Measurements from ENCODE around the gene PTPRQ. TPM values are rescaled to one million over a fixed set of nuclear protein-coding genes. Genes with fewer than 3 reads are reported as not detected.
A peak's percentile ranks its signal among the peaks of the same experiment; 100 is the strongest.

The PTPRQ gene
- total and polyA plus RNA-seq, 2 experiments from 2014 or later = 0.11 to 0.18 TPM

- Histone ChIP-seq H3K27me3 (replicated peaks; ENCODE audit: insufficient read depth) (no peaks in the 10 kb centered on the region), H3K79me2 (ENCODE audit: insufficient read depth) (no peaks in the 10 kb centered on the region), H3K4me2 (ENCODE audit: unreplicated experiment) (no peak overlapping the region), H2AFZ (no peak overlapping the region), H3K4me1 (ENCODE audit: insufficient read depth) (0 out of 2 replicates have a peak, but pooled peaks cover 3% of the 10 kb centered on the region), H3F3A (ENCODE audit: insufficient read depth) (no peaks in the 10 kb centered on the region), H3K27ac (no peak overlapping the region), H3K9me3 (ENCODE audit: low read depth) (no peaks in the 10 kb centered on the region), H3K36me3 (ENCODE audit: low read depth) (no peaks in the 10 kb centered on the region), H3K9ac (no peak overlapping the region), H4K20me1 (ENCODE audit: insufficient read depth) (no peaks in the 10 kb centered on the region), H3K4me3 (no peak overlapping the region), H3K9me2 (ENCODE audit: insufficient read depth) (peaks cover 7% of the 10 kb centered on the region; the same call in 1 of the 2 replicates)
- 63 to 82% methylated on average over 2 of the region's 2 CpGs for WGBS, 2 experiments (ENCODE audit: low coverage in 1 of 2, low lambda C conversion rate in 2 of 2, missing lambda C conversion rate in 2 of 2)
- in situ Hi-C loops (cut with MboI) = no loop called here
- no peak for TF ChIP-seq EZH2 (IDR thresholded peaks at IDR 0.05; ENCODE audit: insufficient read depth, poor library complexity, severe bottlenecking)
- TF ChIP-seq EZH2phosphoT487 (IDR thresholded peaks at IDR 0.05; ENCODE audit: insufficient read depth, low read depth) = no peak
- DNase-seq = no peak
Observed at GRCh38 chr12:80493466-80493865, 49.4 kb downstream of the PTPRQ start.

- Histone ChIP-seq H3K27me3 (replicated peaks; ENCODE audit: insufficient read depth) (no peaks in the 10 kb centered on the region), H3K4me1 (ENCODE audit: insufficient read depth) (0 out of 2 replicates have a peak, but pooled peaks cover 3% of the 10 kb centered on the region), H4K20me1 (ENCODE audit: insufficient read depth) (no peaks in the 10 kb centered on the region), H3F3A (ENCODE audit: insufficient read depth) (no peaks in the 10 kb centered on the region), H3K9me3 (ENCODE audit: low read depth) (no peaks in the 10 kb centered on the region), H3K36me3 (ENCODE audit: low read depth) (no peaks in the 10 kb centered on the region), H3K27ac (no peak overlapping the region), H3K79me2 (ENCODE audit: insufficient read depth) (no peaks in the 10 kb centered on the region), H3K4me2 (ENCODE audit: unreplicated experiment) (no peak overlapping the region), H2AFZ (no peak overlapping the region), H3K9me2 (ENCODE audit: insufficient read depth) (peaks cover 7% of the 10 kb centered on the region; the same call in 1 of the 2 replicates), H3K4me3 (no peak overlapping the region), H3K9ac (no peak overlapping the region)
- in situ Hi-C loops (cut with MboI) = no loop called here
- 82 to 95% methylated on average over 1 of the region's 1 CpG for WGBS, 2 experiments (ENCODE audit: low coverage in 1 of 2, low lambda C conversion rate in 2 of 2, missing lambda C conversion rate in 2 of 2)
- TF ChIP-seq EZH2phosphoT487 (IDR thresholded peaks at IDR 0.05; ENCODE audit: insufficient read depth, low read depth) (no peak), EZH2 (IDR thresholded peaks at IDR 0.05; ENCODE audit: insufficient read depth, poor library complexity, severe bottlenecking) (no peak)
- no peak for DNase-seq
Observed at GRCh38 chr12:80494836-80495235, 50.8 kb downstream of the PTPRQ start.

- Histone ChIP-seq H3K9me2 (ENCODE audit: insufficient read depth) (peaks cover 7% of the 10 kb centered on the region; the same call in 1 of the 2 replicates), H3K4me3 (no peak overlapping the region), H3K79me2 (ENCODE audit: insufficient read depth) (no peaks in the 10 kb centered on the region), H4K20me1 (ENCODE audit: insufficient read depth) (no peaks in the 10 kb centered on the region), H3K36me3 (ENCODE audit: low read depth) (no peaks in the 10 kb centered on the region), H3K4me1 (ENCODE audit: insufficient read depth) (no peaks in the 10 kb centered on the region), H3K9me3 (ENCODE audit: low read depth) (no peaks in the 10 kb centered on the region), H3K27ac (no peak overlapping the region), H2AFZ (peak overlapping the region; percentile 39; the same call in 1 of the 2 replicates), H3K9ac (no peak overlapping the region), H3K27me3 (replicated peaks; ENCODE audit: insufficient read depth) (no peaks in the 10 kb centered on the region), H3K4me2 (ENCODE audit: unreplicated experiment) (no peak overlapping the region), H3F3A (ENCODE audit: insufficient read depth) (no peaks in the 10 kb centered on the region)
- in situ Hi-C loops (cut with MboI) = no loop called here
- 50 to 51% methylated on average over 2 of the region's 2 CpGs for WGBS, 2 experiments (ENCODE audit: low coverage in 1 of 2, low lambda C conversion rate in 2 of 2, missing lambda C conversion rate in 2 of 2)
- DNase-seq = no peak
- TF ChIP-seq EZH2 (IDR thresholded peaks at IDR 0.05; ENCODE audit: insufficient read depth, poor library complexity, severe bottlenecking) (no peak), EZH2phosphoT487 (IDR thresholded peaks at IDR 0.05; ENCODE audit: insufficient read depth, low read depth) (no peak)
Observed at GRCh38 chr12:80498059-80498728, 54.2 kb downstream of the PTPRQ start.

- 77 to 78% methylated on average over 2 of the region's 2 CpGs for WGBS, 2 experiments (ENCODE audit: low coverage in 1 of 2, low lambda C conversion rate in 2 of 2, missing lambda C conversion rate in 2 of 2)
- in situ Hi-C loops (cut with MboI) = no loop called here
- no peaks in the 10 kb centered on the region for H3K36me3 ChIP-seq (ENCODE audit: low read depth)
Observed at GRCh38 chr12:80504389-80505163, 60.5 kb downstream of the PTPRQ start.

More at GRCh38 chr12:80504389-80505163, 60.5 kb downstream of the PTPRQ start:
- Histone ChIP-seq H3K4me1 (ENCODE audit: insufficient read depth) (peaks cover 11% of the 10 kb centered on the region), H3K4me3 (no peak overlapping the region), H3K27me3 (replicated peaks; ENCODE audit: insufficient read depth) (no peaks in the 10 kb centered on the region), H3K9me2 (ENCODE audit: insufficient read depth) (no peaks in the 10 kb centered on the region), H2AFZ (no peak overlapping the region), H3K79me2 (ENCODE audit: insufficient read depth) (no peaks in the 10 kb centered on the region), H3K9ac (no peak overlapping the region), H3K9me3 (ENCODE audit: low read depth) (no peaks in the 10 kb centered on the region), H3K27ac (no peak overlapping the region), H4K20me1 (ENCODE audit: insufficient read depth) (no peaks in the 10 kb centered on the region), H3K4me2 (ENCODE audit: unreplicated experiment) (no peak overlapping the region), H3F3A (ENCODE audit: insufficient read depth) (peaks cover 8% of the 10 kb centered on the region)
- no peak for DNase-seq
- TF ChIP-seq EZH2phosphoT487 (IDR thresholded peaks at IDR 0.05; ENCODE audit: insufficient read depth, low read depth) = no peak
- TF ChIP-seq EZH2 (IDR thresholded peaks at IDR 0.05; ENCODE audit: insufficient read depth, poor library complexity, severe bottlenecking) = no peak

All from GM23248 (cell line).